Measurements from ENCODE around the gene AP2M1. TPM values are rescaled to one million over a fixed set of nuclear protein-coding genes. Genes with fewer than 3 reads are reported as not detected.

AP2M1 gene
- total and polyA plus RNA-seq, 4 donors = 153 to 333 (median 251) TPM

DNA sequence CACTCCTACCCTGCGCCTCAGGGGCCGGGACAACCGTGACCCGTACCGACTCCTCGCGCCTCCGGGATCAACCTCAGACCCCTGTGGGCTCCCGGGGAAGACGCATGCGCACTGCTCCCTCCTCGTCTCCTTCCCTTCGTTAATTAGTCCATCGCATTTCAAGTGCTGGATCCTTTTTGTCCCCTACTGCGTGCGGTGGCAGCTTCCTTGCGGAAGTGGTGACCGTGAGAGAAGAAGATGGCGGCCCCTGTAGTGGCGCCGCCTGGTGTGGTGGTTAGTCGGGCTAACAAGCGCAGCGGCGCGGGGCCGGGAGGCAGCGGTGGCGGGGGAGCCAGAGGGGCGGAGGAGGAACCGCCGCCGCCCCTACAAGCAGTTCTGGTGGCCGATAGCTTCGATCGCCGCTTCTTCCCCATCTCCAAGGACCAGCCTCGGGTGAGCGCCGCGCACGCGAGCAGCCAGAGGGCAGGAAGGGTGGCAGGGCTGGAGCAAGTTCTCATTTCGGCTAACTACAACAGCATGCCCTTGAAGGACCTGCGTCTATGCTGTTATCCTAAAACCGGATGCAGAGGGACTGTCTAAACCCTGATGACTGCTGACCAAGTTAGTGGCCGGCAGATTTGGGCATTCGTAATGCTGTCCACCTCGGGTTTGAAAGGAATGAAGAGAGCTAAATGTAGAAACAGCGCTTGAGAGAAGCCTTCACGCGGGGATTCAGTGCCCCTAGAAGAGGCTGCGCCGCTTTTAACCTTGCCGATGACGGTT, 39.3 kb upstream of the AP2M1 start, which contains the start of gene EIF2B5:
TSS of gene EIF2B5 (plus strand) at position 210 of the 762 bp plus-strand sequence. CDS start at position 238, 28 bp downstream.
- Histone ChIP-seq H3K4me3 (peak within 1 kb of the TSS; percentile 95), H3K4me1 (ENCODE audit: control insufficient read depth in 5 of 5, insufficient read depth in 5 of 5, low read length in 5 of 5) (peaks cover 0 to 26% (median 7%) of the 10 kb centered on the region in 5 donors), H3K27me3 (ENCODE audit: control insufficient read depth in 3 of 3, insufficient read depth in 3 of 3, low read length in 2 of 3) (no peaks in the 10 kb centered on the region), H3K9me3 (ENCODE audit: control insufficient read depth in 4 of 4, insufficient read depth in 3 of 4, low read length in 3 of 4) (no peaks in the 10 kb centered on the region), H3K36me3 (ENCODE audit: control insufficient read depth in 4 of 4, insufficient read depth in 4 of 4, low read length in 4 of 4) (peaks cover 5 to 9% (median 7%) of the 10 kb centered on the region in 4 donors), H3K9ac (ENCODE audit: insufficient read depth in 1 of 2, low read length in 2 of 2) (peak within 1 kb of the TSS; percentile 64 to 92), H3K27ac (ENCODE audit: low read depth in 1 of 2, low read length in 1 of 2) (peak within 1 kb of the TSS; percentile 87 to 93)
- TF ChIP-seq, protein P1, sequence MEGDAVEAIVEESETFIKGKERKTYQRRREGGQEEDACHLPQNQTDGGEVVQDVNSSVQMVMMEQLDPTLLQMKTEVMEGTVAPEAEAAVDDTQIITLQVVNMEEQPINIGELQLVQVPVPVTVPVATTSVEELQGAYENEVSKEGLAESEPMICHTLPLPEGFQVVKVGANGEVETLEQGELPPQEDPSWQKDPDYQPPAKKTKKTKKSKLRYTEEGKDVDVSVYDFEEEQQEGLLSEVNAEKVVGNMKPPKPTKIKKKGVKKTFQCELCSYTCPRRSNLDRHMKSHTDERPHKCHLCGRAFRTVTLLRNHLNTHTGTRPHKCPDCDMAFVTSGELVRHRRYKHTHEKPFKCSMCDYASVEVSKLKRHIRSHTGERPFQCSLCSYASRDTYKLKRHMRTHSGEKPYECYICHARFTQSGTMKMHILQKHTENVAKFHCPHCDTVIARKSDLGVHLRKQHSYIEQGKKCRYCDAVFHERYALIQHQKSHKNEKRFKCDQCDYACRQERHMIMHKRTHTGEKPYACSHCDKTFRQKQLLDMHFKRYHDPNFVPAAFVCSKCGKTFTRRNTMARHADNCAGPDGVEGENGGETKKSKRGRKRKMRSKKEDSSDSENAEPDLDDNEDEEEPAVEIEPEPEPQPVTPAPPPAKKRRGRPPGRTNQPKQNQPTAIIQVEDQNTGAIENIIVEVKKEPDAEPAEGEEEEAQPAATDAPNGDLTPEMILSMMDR (IDR thresholded peaks at IDR 0.05; ENCODE audit: control extremely low read depth, extremely low read depth) = peak; percentile 26
- WGBS, 2 donors = 0 to 1% methylated on average over 56 of the region's 56 CpGs
- ATAC-seq (ENCODE audit: insufficient read depth, low FRiP score) = peak; percentile 90
- DNase-seq = peak; percentile 92 to 97 (median 97)

- Histone ChIP-seq H3K4me3 (peak overlapping the region; percentile 95), H3K36me3 (ENCODE audit: control insufficient read depth in 4 of 4, insufficient read depth in 4 of 4, low read length in 4 of 4) (peaks cover 8 to 12% (median 10%) of the 10 kb centered on the region in 4 donors), H3K4me1 (ENCODE audit: control insufficient read depth in 5 of 5, insufficient read depth in 5 of 5, low read length in 5 of 5) (peaks cover 0 to 26% (median 7%) of the 10 kb centered on the region in 5 donors), H3K9ac (ENCODE audit: insufficient read depth in 1 of 2, low read length in 2 of 2) (peak overlapping the region; percentile 64 to 92), H3K27ac (ENCODE audit: low read depth in 1 of 2, low read length in 1 of 2) (peak overlapping the region; percentile 87 to 93), H3K27me3 (ENCODE audit: control insufficient read depth in 3 of 3, insufficient read depth in 3 of 3, low read length in 2 of 3) (no peaks in the 10 kb centered on the region), H3K9me3 (ENCODE audit: control insufficient read depth in 4 of 4, insufficient read depth in 3 of 4, low read length in 3 of 4) (no peaks in the 10 kb centered on the region)
- TF ChIP-seq, protein P1 (IDR thresholded peaks at IDR 0.05; ENCODE audit: control extremely low read depth, extremely low read depth) = no peak
- DNase-seq (no peak), ATAC-seq (ENCODE audit: insufficient read depth, low FRiP score) (no peak)
- WGBS, 2 donors = 2 to 4% methylated on average over 9 of the region's 9 CpGs
Observed at GRCh38 chr3:184135911-184136260, 38.8 kb upstream of the AP2M1 start.

- TF ChIP-seq, protein P1 (IDR thresholded peaks at IDR 0.05; ENCODE audit: control extremely low read depth, extremely low read depth) = no peak
- Histone ChIP-seq H3K9ac (ENCODE audit: insufficient read depth in 1 of 2, low read length in 2 of 2) (no peak overlapping the region), H3K27ac (ENCODE audit: low read depth in 1 of 2, low read length in 1 of 2) (no peak overlapping the region), H3K4me3 (no peak overlapping the region), H3K36me3 (ENCODE audit: control insufficient read depth in 4 of 4, insufficient read depth in 4 of 4, low read length in 4 of 4) (peaks cover 36 to 52% (median 48%) of the 10 kb centered on the region in 4 donors), H3K9me3 (ENCODE audit: control insufficient read depth in 4 of 4, insufficient read depth in 3 of 4, low read length in 3 of 4) (no peaks in the 10 kb centered on the region), H3K4me1 (ENCODE audit: control insufficient read depth in 5 of 5, insufficient read depth in 5 of 5, low read length in 5 of 5) (peaks cover 0 to 16% (median 7%) of the 10 kb centered on the region in 5 donors), H3K27me3 (ENCODE audit: control insufficient read depth in 3 of 3, insufficient read depth in 3 of 3, low read length in 2 of 3) (no peaks in the 10 kb centered on the region)
- ATAC-seq (ENCODE audit: insufficient read depth, low FRiP score) (no peak), DNase-seq (no peak)
- WGBS, 2 donors = 94 to 95% methylated on average over 10 of the region's 10 CpGs
Observed at GRCh38 chr3:184140436-184140835, 34.2 kb upstream of the AP2M1 start.
